ENCODE measurements around the gene NFS1. TPM values are rescaled to one million over a fixed set of nuclear protein-coding genes. Genes with fewer than 3 reads are reported as not detected.
A peak's percentile ranks its signal among the peaks of the same experiment; 100 is the strongest.

Gene NFS1
- total RNA-seq, 2 experiments from 2014 or later = 41.3 to 56.2 TPM

GRCh38 chr20:35626386-35627001 is 72.7 kb downstream of the NFS1 start:
- no peak overlapping the region for H3K4me2 ChIP-seq (ENCODE audit: low read length)
- DNase-seq (ENCODE audit: low spot score) = no peak
- no peak overlapping the region for H2AFZ ChIP-seq (ENCODE audit: low read length)
- TSS peak; percentile 47 for BruUV-seq (replicated peaks)
- no peaks in the 10 kb centered on the region for H4K20me1 ChIP-seq (ENCODE audit: insufficient read depth, low read length)
- CTCF ChIA-PET (ENCODE audit: unreplicated experiment) = no interaction called here
- H3K9me2 ChIP-seq (ENCODE audit: insufficient read depth, low read length) = no peaks in the 10 kb centered on the region
- no peak overlapping the region for H3K4me3 ChIP-seq (ENCODE audit: low read depth, low read length, poor library complexity, severe bottlenecking)
- H3K27ac ChIP-seq (ENCODE audit: low read depth, low read length, poor library complexity, severe bottlenecking) = no peak overlapping the region
- TF ChIP-seq CTCF (conservative IDR thresholded peaks at IDR 0.05; ENCODE audit: low read length) = no peak
- no peak for TF ChIP-seq EZH2phosphoT487 (IDR thresholded peaks at IDR 0.05; ENCODE audit: borderline replicate concordance, low read depth, low read length)
- H3K4me1 ChIP-seq (ENCODE audit: insufficient read depth, low read length, poor library complexity, severe bottlenecking) = no peaks in the 10 kb centered on the region
- H3K79me2 ChIP-seq (ENCODE audit: insufficient read depth, low read depth, low read length) = no peaks in the 10 kb centered on the region
- H3K36me3 ChIP-seq (ENCODE audit: insufficient read depth, low read length) = peaks cover 75% of the 10 kb centered on the region
- no peaks in the 10 kb centered on the region for H3K9me3 ChIP-seq (ENCODE audit: low read length)
- POLR2A ChIA-PET = interaction anchor here (1.0 kb wide), 1 partner anchor 8 kb away, joined by 5 read pairs; no protein-coding TSS in a partner anchor
- intact Hi-C loops (cut with micrococcal nuclease; ENCODE audit: unreplicated experiment) = no loop called here

GRCh38 chr20:35625584-35626385 is 73.4 kb downstream of the NFS1 start:
- BruUV-seq (replicated peaks) = no TSS peak
- Histone ChIP-seq H3K4me2 (ENCODE audit: low read length) (no peak overlapping the region), H3K4me1 (ENCODE audit: insufficient read depth, low read length, poor library complexity, severe bottlenecking) (no peaks in the 10 kb centered on the region), H3K4me3 (ENCODE audit: low read depth, low read length, poor library complexity, severe bottlenecking) (no peak overlapping the region), H3K36me3 (ENCODE audit: insufficient read depth, low read length) (peaks cover 75% of the 10 kb centered on the region), H4K20me1 (ENCODE audit: insufficient read depth, low read length) (no peaks in the 10 kb centered on the region), H3K9me3 (ENCODE audit: low read length) (no peaks in the 10 kb centered on the region), H3K27ac (ENCODE audit: low read depth, low read length, poor library complexity, severe bottlenecking) (no peak overlapping the region), H2AFZ (ENCODE audit: low read length) (no peak overlapping the region), H3K79me2 (ENCODE audit: insufficient read depth, low read depth, low read length) (no peaks in the 10 kb centered on the region), H3K9me2 (ENCODE audit: insufficient read depth, low read length) (no peaks in the 10 kb centered on the region)
- DNase-seq (ENCODE audit: low spot score) = no peak
- ChIA-PET CTCF (ENCODE audit: unreplicated experiment) (no interaction called here), POLR2A (interaction anchor here (0.7 to 1.0 kb wide), 2 partner anchors 9 to 330 kb away, joined by 4 to 5 read pairs; no protein-coding TSS in a partner anchor)
- no peak for TF ChIP-seq EZH2phosphoT487 (IDR thresholded peaks at IDR 0.05; ENCODE audit: borderline replicate concordance, low read depth, low read length)
- TF ChIP-seq CTCF (conservative IDR thresholded peaks at IDR 0.05; ENCODE audit: low read length) = no peak
- intact Hi-C loops (cut with micrococcal nuclease; ENCODE audit: unreplicated experiment) = no loop called here

GRCh38 chr20:35621560-35621946 is 77.6 kb downstream of the NFS1 start:
- Histone ChIP-seq H3K36me3 (ENCODE audit: insufficient read depth, low read length) (peaks cover 47% of the 10 kb centered on the region), H4K20me1 (ENCODE audit: insufficient read depth, low read length) (no peaks in the 10 kb centered on the region), H3K4me3 (ENCODE audit: low read depth, low read length, poor library complexity, severe bottlenecking) (no peak overlapping the region), H3K4me1 (ENCODE audit: insufficient read depth, low read length, poor library complexity, severe bottlenecking) (peaks cover 20% of the 10 kb centered on the region), H3K9me3 (ENCODE audit: low read length) (no peaks in the 10 kb centered on the region), H3K27ac (ENCODE audit: low read depth, low read length, poor library complexity, severe bottlenecking) (no peak overlapping the region), H3K79me2 (ENCODE audit: insufficient read depth, low read depth, low read length) (peaks cover 15% of the 10 kb centered on the region; the same call in 1 of the 2 replicates), H3K4me2 (ENCODE audit: low read length) (no peak overlapping the region), H2AFZ (ENCODE audit: low read length) (no peak overlapping the region), H3K9me2 (ENCODE audit: insufficient read depth, low read length) (no peaks in the 10 kb centered on the region)
- no peak for DNase-seq (ENCODE audit: low spot score)
- CTCF ChIA-PET (ENCODE audit: unreplicated experiment) = no interaction called here
- BruUV-seq (replicated peaks) = TSS peak; percentile 21
- intact Hi-C loops (cut with micrococcal nuclease; ENCODE audit: unreplicated experiment) = loop anchor here (5.0 kb wide), 1 partner anchor 261 kb away; no protein-coding TSS in a partner anchor
- POLR2A ChIA-PET = no interaction called here
- TF ChIP-seq EZH2phosphoT487 (IDR thresholded peaks at IDR 0.05; ENCODE audit: borderline replicate concordance, low read depth, low read length) = no peak
- 0 out of 2 replicates have a peak, but pooled peaks have one; percentile 12 for TF ChIP-seq CTCF (conservative IDR thresholded peaks at IDR 0.05; ENCODE audit: low read length)

Data from OCI-LY7 (cell line).